ENCODE measurements around the gene TP63.

TP63 gene

DNA sequence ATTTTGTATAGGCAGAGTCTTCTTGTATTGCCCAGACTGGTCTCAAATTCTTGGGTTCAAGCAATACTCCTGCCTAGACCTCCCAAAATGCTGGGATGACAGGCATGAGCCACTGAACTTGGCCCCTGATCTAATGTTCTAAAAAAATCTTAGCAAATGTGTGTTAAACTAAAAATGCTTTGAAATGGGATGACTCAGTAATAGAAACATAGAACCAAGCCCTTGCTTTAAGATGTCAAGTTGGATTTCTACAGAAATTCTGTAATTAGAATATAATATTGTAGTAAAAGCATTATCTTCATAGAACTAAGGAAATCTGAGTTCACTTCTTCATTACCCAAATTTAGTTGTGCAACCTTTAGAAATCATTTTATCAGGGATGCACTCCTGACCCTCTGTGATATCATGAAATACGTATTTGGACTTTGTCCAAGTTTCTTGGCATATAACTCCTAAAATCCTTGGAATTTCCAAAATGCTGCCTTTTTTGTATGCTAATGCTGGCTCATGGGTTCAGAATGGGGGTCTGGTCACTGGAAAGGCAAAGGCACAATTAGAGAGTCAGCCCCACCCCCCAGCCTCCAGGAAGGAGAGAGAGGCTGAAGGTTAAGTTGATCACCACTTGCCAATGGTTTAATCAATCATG, 217.3 kb downstream of the TP63 start (continued):
- TF ChIP-seq, protein P1, sequence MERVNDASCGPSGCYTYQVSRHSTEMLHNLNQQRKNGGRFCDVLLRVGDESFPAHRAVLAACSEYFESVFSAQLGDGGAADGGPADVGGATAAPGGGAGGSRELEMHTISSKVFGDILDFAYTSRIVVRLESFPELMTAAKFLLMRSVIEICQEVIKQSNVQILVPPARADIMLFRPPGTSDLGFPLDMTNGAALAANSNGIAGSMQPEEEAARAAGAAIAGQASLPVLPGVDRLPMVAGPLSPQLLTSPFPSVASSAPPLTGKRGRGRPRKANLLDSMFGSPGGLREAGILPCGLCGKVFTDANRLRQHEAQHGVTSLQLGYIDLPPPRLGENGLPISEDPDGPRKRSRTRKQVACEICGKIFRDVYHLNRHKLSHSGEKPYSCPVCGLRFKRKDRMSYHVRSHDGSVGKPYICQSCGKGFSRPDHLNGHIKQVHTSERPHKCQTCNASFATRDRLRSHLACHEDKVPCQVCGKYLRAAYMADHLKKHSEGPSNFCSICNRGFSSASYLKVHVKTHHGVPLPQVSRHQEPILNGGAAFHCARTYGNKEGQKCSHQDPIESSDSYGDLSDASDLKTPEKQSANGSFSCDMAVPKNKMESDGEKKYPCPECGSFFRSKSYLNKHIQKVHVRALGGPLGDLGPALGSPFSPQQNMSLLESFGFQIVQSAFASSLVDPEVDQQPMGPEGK (CRISPR knock-in tag; IDR thresholded peaks at IDR 0.05; ENCODE audit: borderline replicate concordance), result no peak
- TF ChIP-seq ESRRG (CRISPR knock-in tag; IDR thresholded peaks at IDR 0.05) (no peak), RARB (CRISPR knock-in tag; IDR thresholded peaks at IDR 0.05) (no peak), BACH2 (CRISPR knock-in tag; IDR thresholded peaks at IDR 0.05; ENCODE audit: borderline replicate concordance) (no peak), PPARA (CRISPR knock-in tag; IDR thresholded peaks at IDR 0.05; ENCODE audit: borderline replicate concordance) (no peak), ZFP30 (CRISPR knock-in tag; IDR thresholded peaks at IDR 0.05) (no peak)
- TF ChIP-seq, protein P2, sequence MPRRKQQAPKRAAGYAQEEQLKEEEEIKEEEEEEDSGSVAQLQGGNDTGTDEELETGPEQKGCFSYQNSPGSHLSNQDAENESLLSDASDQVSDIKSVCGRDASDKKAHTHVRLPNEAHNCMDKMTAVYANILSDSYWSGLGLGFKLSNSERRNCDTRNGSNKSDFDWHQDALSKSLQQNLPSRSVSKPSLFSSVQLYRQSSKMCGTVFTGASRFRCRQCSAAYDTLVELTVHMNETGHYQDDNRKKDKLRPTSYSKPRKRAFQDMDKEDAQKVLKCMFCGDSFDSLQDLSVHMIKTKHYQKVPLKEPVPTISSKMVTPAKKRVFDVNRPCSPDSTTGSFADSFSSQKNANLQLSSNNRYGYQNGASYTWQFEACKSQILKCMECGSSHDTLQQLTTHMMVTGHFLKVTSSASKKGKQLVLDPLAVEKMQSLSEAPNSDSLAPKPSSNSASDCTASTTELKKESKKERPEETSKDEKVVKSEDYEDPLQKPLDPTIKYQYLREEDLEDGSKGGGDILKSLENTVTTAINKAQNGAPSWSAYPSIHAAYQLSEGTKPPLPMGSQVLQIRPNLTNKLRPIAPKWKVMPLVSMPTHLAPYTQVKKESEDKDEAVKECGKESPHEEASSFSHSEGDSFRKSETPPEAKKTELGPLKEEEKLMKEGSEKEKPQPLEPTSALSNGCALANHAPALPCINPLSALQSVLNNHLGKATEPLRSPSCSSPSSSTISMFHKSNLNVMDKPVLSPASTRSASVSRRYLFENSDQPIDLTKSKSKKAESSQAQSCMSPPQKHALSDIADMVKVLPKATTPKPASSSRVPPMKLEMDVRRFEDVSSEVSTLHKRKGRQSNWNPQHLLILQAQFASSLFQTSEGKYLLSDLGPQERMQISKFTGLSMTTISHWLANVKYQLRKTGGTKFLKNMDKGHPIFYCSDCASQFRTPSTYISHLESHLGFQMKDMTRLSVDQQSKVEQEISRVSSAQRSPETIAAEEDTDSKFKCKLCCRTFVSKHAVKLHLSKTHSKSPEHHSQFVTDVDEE (CRISPR knock-in tag; IDR thresholded peaks at IDR 0.05), result no peak

DNA sequence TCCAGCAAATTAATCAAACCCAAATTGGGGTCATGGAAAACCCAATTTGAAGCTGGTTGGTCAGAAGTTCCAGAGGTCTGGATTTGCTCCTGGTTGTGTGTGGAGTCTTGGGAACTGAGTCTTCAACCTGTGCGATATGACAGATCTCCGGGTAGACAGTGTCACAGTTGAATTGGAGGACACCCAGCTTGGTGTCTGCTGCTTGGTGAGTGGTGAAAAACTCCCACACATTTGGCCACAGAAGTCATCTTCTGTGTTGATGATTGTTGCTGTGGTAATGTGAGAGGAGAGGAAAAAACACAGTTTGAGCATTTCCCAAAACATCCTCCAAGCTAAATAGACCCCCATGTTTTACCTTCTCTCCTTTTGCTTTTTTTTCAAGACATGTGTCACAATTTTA, 218.1 kb downstream of the TP63 start:
- TF ChIP-seq, protein P1 (CRISPR knock-in tag; IDR thresholded peaks at IDR 0.05; ENCODE audit: borderline replicate concordance), result no peak
- TF ChIP-seq, protein P3, sequence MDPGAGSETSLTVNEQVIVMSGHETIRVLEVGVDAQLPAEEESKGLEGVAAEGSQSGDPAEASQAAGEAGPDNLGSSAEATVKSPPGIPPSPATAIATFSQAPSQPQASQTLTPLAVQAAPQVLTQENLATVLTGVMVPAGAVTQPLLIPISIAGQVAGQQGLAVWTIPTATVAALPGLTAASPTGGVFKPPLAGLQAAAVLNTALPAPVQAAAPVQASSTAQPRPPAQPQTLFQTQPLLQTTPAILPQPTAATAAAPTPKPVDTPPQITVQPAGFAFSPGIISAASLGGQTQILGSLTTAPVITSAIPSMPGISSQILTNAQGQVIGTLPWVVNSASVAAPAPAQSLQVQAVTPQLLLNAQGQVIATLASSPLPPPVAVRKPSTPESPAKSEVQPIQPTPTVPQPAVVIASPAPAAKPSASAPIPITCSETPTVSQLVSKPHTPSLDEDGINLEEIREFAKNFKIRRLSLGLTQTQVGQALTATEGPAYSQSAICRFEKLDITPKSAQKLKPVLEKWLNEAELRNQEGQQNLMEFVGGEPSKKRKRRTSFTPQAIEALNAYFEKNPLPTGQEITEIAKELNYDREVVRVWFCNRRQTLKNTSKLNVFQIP (CRISPR knock-in tag; IDR thresholded peaks at IDR 0.05; ENCODE audit: borderline replicate concordance, low read depth), result no peak
- TF ChIP-seq ESRRG (CRISPR knock-in tag; IDR thresholded peaks at IDR 0.05) (no peak), ZC3H10 (CRISPR knock-in tag; IDR thresholded peaks at IDR 0.05) (no peak), BACH2 (CRISPR knock-in tag; IDR thresholded peaks at IDR 0.05; ENCODE audit: borderline replicate concordance) (no peak), ZFP30 (CRISPR knock-in tag; IDR thresholded peaks at IDR 0.05) (no peak), RARB (CRISPR knock-in tag; IDR thresholded peaks at IDR 0.05) (no peak), TOX (CRISPR knock-in tag; IDR thresholded peaks at IDR 0.05; ENCODE audit: borderline replicate concordance) (no peak), TCF4 (CRISPR knock-in tag; IDR thresholded peaks at IDR 0.05; ENCODE audit: borderline replicate concordance) (no peak), SNAI2 (CRISPR knock-in tag; IDR thresholded peaks at IDR 0.05) (no peak), ZNF565 (CRISPR knock-in tag; conservative IDR thresholded peaks at IDR 0.05; ENCODE audit: low read depth) (no peak), ISL1 (CRISPR knock-in tag; IDR thresholded peaks at IDR 0.05) (no peak), ZFP3 (CRISPR knock-in tag; IDR thresholded peaks at IDR 0.05) (no peak), GLIS3 (CRISPR knock-in tag; IDR thresholded peaks at IDR 0.05) (no peak)
- TF ChIP-seq, protein P2 (CRISPR knock-in tag; IDR thresholded peaks at IDR 0.05), result no peak
- ATAC-seq, result no peak

- ATAC-seq, result no peak
- TF ChIP-seq PPARA (CRISPR knock-in tag; IDR thresholded peaks at IDR 0.05; ENCODE audit: borderline replicate concordance), result no peak
- TF ChIP-seq BACH2 (CRISPR knock-in tag; IDR thresholded peaks at IDR 0.05; ENCODE audit: borderline replicate concordance), result no peak
- TF ChIP-seq ZC3H10 (CRISPR knock-in tag; IDR thresholded peaks at IDR 0.05), result no peak
- TF ChIP-seq, protein P2 (CRISPR knock-in tag; IDR thresholded peaks at IDR 0.05), result no peak
- no peak for TF ChIP-seq CSRNP3 (CRISPR knock-in tag; IDR thresholded peaks at IDR 0.05)
- no peak for TF ChIP-seq ZNF70 (CRISPR knock-in tag; IDR thresholded peaks at IDR 0.05)
- no peak for TF ChIP-seq ISL1 (CRISPR knock-in tag; IDR thresholded peaks at IDR 0.05)
- TF ChIP-seq OSR1 (CRISPR knock-in tag; IDR thresholded peaks at IDR 0.05), result no peak
- TF ChIP-seq RARB (CRISPR knock-in tag; IDR thresholded peaks at IDR 0.05), result no peak
- TF ChIP-seq CSDC2 (CRISPR knock-in tag; IDR thresholded peaks at IDR 0.05), result no peak
- no peak for TF ChIP-seq ZNF565 (CRISPR knock-in tag; conservative IDR thresholded peaks at IDR 0.05; ENCODE audit: low read depth)
- no peak for TF ChIP-seq TOX (CRISPR knock-in tag; IDR thresholded peaks at IDR 0.05; ENCODE audit: borderline replicate concordance)
Measured at GRCh38 chr3:189851682-189852081, 220.5 kb downstream of the TP63 start.

All from SK-N-SH treated with all-trans-retinoic acid at 6 μM for 48 hours (cell line).